SK-N-SH treated with all-trans-retinoic acid at 6 μM for 48 hours (cell line): ENCODE data around the gene MDM4.

Experiments used
- ATAC-seq: fragments of 200-7000 bp; cut with Tn5 transposase; 3 replicates; pipeline ENCODE4 v1.9.1; 2020; ENCODE audit warnings: mild to moderate bottlenecking, moderate library complexity
- ARNTL ChIP-seq: fragments of 450-650 bp; formaldehyde crosslinking; IDR thresholded peaks from 2 replicates; pipeline ENCODE4 v1.5.0; 2020; ENCODE audit warnings: low read depth, mild to moderate bottlenecking, moderate library complexity, borderline replicate concordance
- BACH2 ChIP-seq: fragments of 250-450 bp; sonication (Bioruptor Pico); IDR thresholded peaks from 2 replicates; pipeline ENCODE4 v1.9.0; 2021; ENCODE audit warnings: mild to moderate bottlenecking, borderline replicate concordance
- CSDC2 ChIP-seq: fragments of 250-450 bp; sonication (Bioruptor Pico); IDR thresholded peaks from 2 replicates; pipeline ENCODE4 v1.5.0; 2020; ENCODE audit warnings: mild to moderate bottlenecking, moderate library complexity
- ESRRG ChIP-seq: fragments of 250-450 bp; sonication (Bioruptor Pico); IDR thresholded peaks from 2 replicates; pipeline ENCODE4 v1.6.1; 2021; ENCODE audit warnings: mild to moderate bottlenecking
- GLIS3 ChIP-seq: fragments of 250-450 bp; sonication (Bioruptor Pico); IDR thresholded peaks from 2 replicates; pipeline ENCODE4 v1.5.0; 2020; ENCODE audit warnings: mild to moderate bottlenecking, moderate library complexity
- ISL1 ChIP-seq: fragments of 250-450 bp; sonication (Bioruptor Pico); IDR thresholded peaks from 2 replicates; pipeline ENCODE4 v2.1.2; 2022; ENCODE audit warnings: mild to moderate bottlenecking, moderate library complexity
- OSR1 ChIP-seq: fragments of 250-450 bp; sonication (Bioruptor Pico); IDR thresholded peaks from 2 replicates; pipeline ENCODE4 v1.8.0; 2022; ENCODE audit warnings: moderate library complexity, mild to moderate bottlenecking, inconsistent platforms
- PPARA ChIP-seq: fragments of 250-450 bp; sonication (Bioruptor Pico); IDR thresholded peaks from 2 replicates; pipeline ENCODE4 v1.5.0; 2020; ENCODE audit warnings: mild to moderate bottlenecking, borderline replicate concordance
- RARB ChIP-seq: fragments of 250-450 bp; sonication (Bioruptor Pico); IDR thresholded peaks from 2 replicates; pipeline ENCODE4 v1.8.0; 2021; ENCODE audit warnings: mild to moderate bottlenecking, moderate library complexity
- SNAI2 ChIP-seq: fragments of 250-450 bp; sonication (Bioruptor Pico); IDR thresholded peaks from 2 replicates; pipeline ENCODE4 v1.5.0; 2020; ENCODE audit warnings: mild to moderate bottlenecking, moderate library complexity
- TCF4 ChIP-seq: fragments of 250-450 bp; sonication (Bioruptor Pico); IDR thresholded peaks from 2 replicates; pipeline ENCODE4 v1.8.0; 2021; ENCODE audit warnings: mild to moderate bottlenecking, moderate library complexity, borderline replicate concordance
- TOX ChIP-seq: fragments of 250-450 bp; sonication (Bioruptor Pico); IDR thresholded peaks from 2 replicates; pipeline ENCODE4 v1.8.0; 2021; ENCODE audit warnings: mild to moderate bottlenecking, moderate library complexity, borderline replicate concordance
- ZC3H10 ChIP-seq: fragments of 250-450 bp; sonication (Bioruptor Pico); IDR thresholded peaks from 2 replicates; pipeline ENCODE4 v1.5.1; 2021; ENCODE audit warnings: mild to moderate bottlenecking, moderate library complexity
- ZFP3 ChIP-seq: fragments of 250-450 bp; sonication (Bioruptor Pico); IDR thresholded peaks from 2 replicates; pipeline ENCODE4 v1.5.0; 2020; ENCODE audit warnings: mild to moderate bottlenecking, moderate library complexity
- ZNF565 ChIP-seq: fragments of 450-650 bp; formaldehyde crosslinking; conservative IDR thresholded peaks from 2 replicates; pipeline ENCODE4 v1.5.0; 2020; ENCODE audit warnings: low read depth, mild to moderate bottlenecking, moderate library complexity
- ZNF70 ChIP-seq: fragments of 450-650 bp; formaldehyde crosslinking; IDR thresholded peaks from 2 replicates; pipeline ENCODE4 v1.5.0; 2020; ENCODE audit warnings: mild to moderate bottlenecking, moderate library complexity
- ZNF8 ChIP-seq: fragments of 450-650 bp; formaldehyde crosslinking; IDR thresholded peaks from 2 replicates; pipeline ENCODE4 v1.5.0; 2020; ENCODE audit warnings: mild to moderate bottlenecking, moderate library complexity
- TF ChIP-seq, protein P1 (sequence below): fragments of 250-450 bp; sonication (Bioruptor Pico); IDR thresholded peaks from 2 replicates; pipeline ENCODE4 v1.8.0; 2021; ENCODE audit warnings: low read depth, mild to moderate bottlenecking, moderate library complexity, borderline replicate concordance
- TF ChIP-seq, protein P2 (sequence below): fragments of 250-450 bp; sonication (Bioruptor Pico); IDR thresholded peaks from 2 replicates; pipeline ENCODE4 v1.5.1; 2021; ENCODE audit warnings: mild to moderate bottlenecking, moderate library complexity
- TF ChIP-seq, protein P3 (sequence below): fragments of 250-450 bp; sonication (Bioruptor Pico); IDR thresholded peaks from 2 replicates; pipeline ENCODE4 v1.8.0; 2020; ENCODE audit warnings: mild to moderate bottlenecking, moderate library complexity, borderline replicate concordance
- TF ChIP-seq, protein P4 (sequence below): fragments of 250-450 bp; sonication (Bioruptor Pico); IDR thresholded peaks from 2 replicates; pipeline ENCODE4 v1.5.1; 2020; ENCODE audit warnings: low read depth, mild to moderate bottlenecking, moderate library complexity

MDM4 gene

DNA sequence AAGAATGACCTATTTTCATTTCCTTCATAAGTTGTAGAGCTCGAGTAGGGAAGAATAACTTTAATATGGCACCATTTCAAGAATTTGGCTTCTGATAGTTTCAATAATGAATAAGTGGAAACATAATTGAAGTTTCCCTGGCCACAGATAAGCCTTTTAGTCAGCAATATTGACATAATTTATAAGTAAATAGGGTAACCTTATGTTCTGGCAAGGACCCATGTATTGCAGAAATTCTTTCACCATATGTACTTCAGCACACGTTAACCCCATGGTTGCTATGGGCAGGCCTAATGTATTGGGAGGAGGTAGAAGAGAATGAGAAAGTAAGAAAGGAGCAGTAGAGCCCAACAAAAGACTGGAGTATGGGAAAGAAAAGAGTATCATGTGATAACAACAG is 25.4 kb downstream of the MDM4 start:
- no peak for TF ChIP-seq ARNTL (CRISPR knock-in tag)
- no peak for TF ChIP-seq ZNF8 (CRISPR knock-in tag)
- no peak for TF ChIP-seq ISL1 (CRISPR knock-in tag)
- TF ChIP-seq OSR1 = no peak
- TF ChIP-seq SNAI2 (CRISPR knock-in tag) = no peak
- no peak for ATAC-seq

DNA sequence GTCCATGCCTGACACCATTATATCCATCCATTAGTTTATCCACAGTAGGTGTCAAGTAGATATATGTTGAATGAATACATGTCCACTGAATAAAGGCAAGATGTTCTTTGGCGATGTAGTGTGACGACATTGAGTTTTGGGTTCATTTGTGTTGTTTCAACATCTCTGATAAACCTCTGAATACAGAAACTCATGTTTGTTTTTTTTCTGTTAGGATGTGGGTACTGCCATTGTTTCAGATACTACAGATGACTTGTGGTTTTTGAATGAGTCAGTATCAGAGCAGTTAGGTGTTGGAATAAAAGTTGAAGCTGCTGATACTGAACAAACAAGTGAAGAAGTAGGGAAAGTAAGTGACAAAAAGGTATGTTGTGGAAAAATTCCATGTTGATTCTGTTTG is 28.1 kb downstream of the MDM4 start:
- TF ChIP-seq ZFP3 (CRISPR knock-in tag) = no peak
- peak; percentile 38; the same call in 1 of the 3 replicates for ATAC-seq

DNA sequence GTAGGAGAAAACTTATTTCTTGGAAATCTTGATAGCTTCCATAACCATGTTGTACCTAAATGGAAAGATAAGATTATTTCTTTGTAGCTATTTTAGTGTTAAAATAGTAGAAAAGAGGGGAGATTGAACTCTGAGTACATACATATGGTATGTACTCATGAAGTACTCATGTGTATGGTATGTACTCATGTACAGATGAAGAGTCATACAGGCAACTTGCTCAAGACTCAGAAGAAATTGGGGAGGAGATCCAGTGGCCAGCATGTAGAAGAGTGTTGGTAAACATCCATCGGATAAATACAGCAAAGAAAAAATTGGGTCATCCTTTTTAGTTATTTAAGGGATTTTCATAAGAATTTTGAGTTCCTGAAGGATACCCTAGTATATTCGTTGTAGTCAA is 29.0 kb downstream of the MDM4 start:
- peak; percentile 29; the same call in 2 of the 3 replicates for ATAC-seq
- no peak for TF ChIP-seq ZC3H10 (CRISPR knock-in tag)
- TF ChIP-seq CSDC2 (CRISPR knock-in tag) = no peak
- no peak for TF ChIP-seq TCF4 (CRISPR knock-in tag)
- no peak for TF ChIP-seq ZNF70 (CRISPR knock-in tag)

DNA sequence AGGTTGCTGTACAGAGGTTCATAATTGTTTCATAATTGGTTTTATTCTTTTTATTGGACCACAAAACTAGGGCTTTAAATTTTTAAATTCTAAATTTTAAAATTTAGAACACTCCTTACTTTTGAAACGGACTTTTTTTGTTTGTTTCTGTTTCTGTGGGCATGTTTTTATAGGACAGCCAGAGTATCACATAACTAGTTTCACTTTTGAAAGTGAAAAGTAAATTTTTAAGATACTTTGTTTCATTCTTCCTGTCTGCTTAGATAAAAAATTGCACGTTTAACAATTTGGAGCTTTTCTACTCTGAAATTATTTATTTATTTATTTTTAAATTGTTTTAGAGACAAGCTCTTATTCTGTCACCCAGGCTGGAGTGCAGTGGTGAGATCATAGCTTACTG is 29.7 kb downstream of the MDM4 start:
- ATAC-seq = peak; percentile 49; the same call in 2 of the 3 replicates
- TF ChIP-seq RARB = no peak
- TF ChIP-seq, protein P1, sequence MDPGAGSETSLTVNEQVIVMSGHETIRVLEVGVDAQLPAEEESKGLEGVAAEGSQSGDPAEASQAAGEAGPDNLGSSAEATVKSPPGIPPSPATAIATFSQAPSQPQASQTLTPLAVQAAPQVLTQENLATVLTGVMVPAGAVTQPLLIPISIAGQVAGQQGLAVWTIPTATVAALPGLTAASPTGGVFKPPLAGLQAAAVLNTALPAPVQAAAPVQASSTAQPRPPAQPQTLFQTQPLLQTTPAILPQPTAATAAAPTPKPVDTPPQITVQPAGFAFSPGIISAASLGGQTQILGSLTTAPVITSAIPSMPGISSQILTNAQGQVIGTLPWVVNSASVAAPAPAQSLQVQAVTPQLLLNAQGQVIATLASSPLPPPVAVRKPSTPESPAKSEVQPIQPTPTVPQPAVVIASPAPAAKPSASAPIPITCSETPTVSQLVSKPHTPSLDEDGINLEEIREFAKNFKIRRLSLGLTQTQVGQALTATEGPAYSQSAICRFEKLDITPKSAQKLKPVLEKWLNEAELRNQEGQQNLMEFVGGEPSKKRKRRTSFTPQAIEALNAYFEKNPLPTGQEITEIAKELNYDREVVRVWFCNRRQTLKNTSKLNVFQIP (CRISPR knock-in tag) = no peak
- TF ChIP-seq ZNF8 (CRISPR knock-in tag) = no peak
- TF ChIP-seq, protein P2, sequence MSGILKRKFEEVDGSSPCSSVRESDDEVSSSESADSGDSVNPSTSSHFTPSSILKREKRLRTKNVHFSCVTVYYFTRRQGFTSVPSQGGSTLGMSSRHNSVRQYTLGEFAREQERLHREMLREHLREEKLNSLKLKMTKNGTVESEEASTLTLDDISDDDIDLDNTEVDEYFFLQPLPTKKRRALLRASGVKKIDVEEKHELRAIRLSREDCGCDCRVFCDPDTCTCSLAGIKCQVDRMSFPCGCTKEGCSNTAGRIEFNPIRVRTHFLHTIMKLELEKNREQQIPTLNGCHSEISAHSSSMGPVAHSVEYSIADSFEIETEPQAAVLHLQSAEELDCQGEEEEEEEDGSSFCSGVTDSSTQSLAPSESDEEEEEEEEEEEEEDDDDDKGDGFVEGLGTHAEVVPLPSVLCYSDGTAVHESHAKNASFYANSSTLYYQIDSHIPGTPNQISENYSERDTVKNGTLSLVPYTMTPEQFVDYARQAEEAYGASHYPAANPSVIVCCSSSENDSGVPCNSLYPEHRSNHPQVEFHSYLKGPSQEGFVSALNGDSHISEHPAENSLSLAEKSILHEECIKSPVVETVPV (CRISPR knock-in tag) = no peak
- TF ChIP-seq ZC3H10 (CRISPR knock-in tag) = no peak
- TF ChIP-seq GLIS3 (CRISPR knock-in tag) = no peak
- TF ChIP-seq TOX (CRISPR knock-in tag) = no peak; the same call in 1 of the 2 replicates
- no peak for TF ChIP-seq ISL1 (CRISPR knock-in tag)
- TF ChIP-seq ARNTL (CRISPR knock-in tag) = no peak
- TF ChIP-seq ZFP3 (CRISPR knock-in tag) = no peak
- no peak for TF ChIP-seq SNAI2 (CRISPR knock-in tag)
- no peak for TF ChIP-seq BACH2 (CRISPR knock-in tag)
- TF ChIP-seq PPARA = no peak
- TF ChIP-seq ZNF565 (CRISPR knock-in tag) = no peak
- TF ChIP-seq, all 23 proteins: peak for 0

DNA sequence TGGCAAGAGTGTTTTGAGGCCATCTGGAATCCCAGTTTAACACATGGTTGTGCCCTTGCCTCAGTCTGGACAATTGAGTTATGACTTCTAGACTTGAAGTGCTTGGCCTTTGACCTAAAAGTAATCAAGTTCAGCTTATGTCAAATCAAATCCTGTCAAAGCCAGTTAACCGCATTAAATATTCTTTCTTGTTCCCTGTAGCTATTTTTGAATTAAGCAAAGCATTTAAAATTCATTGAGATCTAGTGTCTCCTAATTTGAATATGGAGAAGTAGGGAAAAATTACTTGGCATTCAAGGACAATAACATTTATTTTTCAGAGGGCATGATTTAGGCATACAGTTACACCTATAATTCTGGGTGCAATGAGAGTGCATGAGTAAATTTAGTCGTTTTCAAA is 32.1 kb downstream of the MDM4 start:
- TF ChIP-seq RARB = no peak
- no peak for TF ChIP-seq ZNF8 (CRISPR knock-in tag)
- TF ChIP-seq ISL1 (CRISPR knock-in tag) = no peak
- TF ChIP-seq, protein P3, sequence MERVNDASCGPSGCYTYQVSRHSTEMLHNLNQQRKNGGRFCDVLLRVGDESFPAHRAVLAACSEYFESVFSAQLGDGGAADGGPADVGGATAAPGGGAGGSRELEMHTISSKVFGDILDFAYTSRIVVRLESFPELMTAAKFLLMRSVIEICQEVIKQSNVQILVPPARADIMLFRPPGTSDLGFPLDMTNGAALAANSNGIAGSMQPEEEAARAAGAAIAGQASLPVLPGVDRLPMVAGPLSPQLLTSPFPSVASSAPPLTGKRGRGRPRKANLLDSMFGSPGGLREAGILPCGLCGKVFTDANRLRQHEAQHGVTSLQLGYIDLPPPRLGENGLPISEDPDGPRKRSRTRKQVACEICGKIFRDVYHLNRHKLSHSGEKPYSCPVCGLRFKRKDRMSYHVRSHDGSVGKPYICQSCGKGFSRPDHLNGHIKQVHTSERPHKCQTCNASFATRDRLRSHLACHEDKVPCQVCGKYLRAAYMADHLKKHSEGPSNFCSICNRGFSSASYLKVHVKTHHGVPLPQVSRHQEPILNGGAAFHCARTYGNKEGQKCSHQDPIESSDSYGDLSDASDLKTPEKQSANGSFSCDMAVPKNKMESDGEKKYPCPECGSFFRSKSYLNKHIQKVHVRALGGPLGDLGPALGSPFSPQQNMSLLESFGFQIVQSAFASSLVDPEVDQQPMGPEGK (CRISPR knock-in tag) = no peak
- no peak for TF ChIP-seq SNAI2 (CRISPR knock-in tag)
- TF ChIP-seq ARNTL (CRISPR knock-in tag) = no peak
- TF ChIP-seq OSR1 = no peak
- TF ChIP-seq, protein P4, sequence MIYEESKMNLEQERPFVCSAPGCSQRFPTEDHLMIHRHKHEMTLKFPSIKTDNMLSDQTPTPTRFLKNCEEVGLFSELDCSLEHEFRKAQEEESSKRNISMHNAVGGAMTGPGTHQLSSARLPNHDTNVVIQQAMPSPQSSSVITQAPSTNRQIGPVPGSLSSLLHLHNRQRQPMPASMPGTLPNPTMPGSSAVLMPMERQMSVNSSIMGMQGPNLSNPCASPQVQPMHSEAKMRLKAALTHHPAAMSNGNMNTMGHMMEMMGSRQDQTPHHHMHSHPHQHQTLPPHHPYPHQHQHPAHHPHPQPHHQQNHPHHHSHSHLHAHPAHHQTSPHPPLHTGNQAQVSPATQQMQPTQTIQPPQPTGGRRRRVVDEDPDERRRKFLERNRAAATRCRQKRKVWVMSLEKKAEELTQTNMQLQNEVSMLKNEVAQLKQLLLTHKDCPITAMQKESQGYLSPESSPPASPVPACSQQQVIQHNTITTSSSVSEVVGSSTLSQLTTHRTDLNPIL (CRISPR knock-in tag) = no peak
- no peak for TF ChIP-seq ESRRG
- TF ChIP-seq CSDC2 (CRISPR knock-in tag) = no peak
- TF ChIP-seq, protein P1 (CRISPR knock-in tag) = no peak
- TF ChIP-seq PPARA = no peak
- TF ChIP-seq, protein P2 (CRISPR knock-in tag) = no peak
- TF ChIP-seq ZC3H10 (CRISPR knock-in tag) = no peak
- no peak for TF ChIP-seq ZFP3 (CRISPR knock-in tag)
- TF ChIP-seq TOX (CRISPR knock-in tag) = no peak
- ATAC-seq = no peak
